Stimulated activated CD8-positive, alpha-beta memory T cell treated with anti-CD3 and anti-CD28 coated beads, Interleukin-15, amount 100 ng/mL, for 4 hours (primary cell): ENCODE results near the gene DROSHA.

Experiments
- DNase-seq, 2 donors: peaks; one replicate each; pipeline ENCODE4 v3.0.0-alpha.2; 2020; ENCODE audit warnings: low read depth in 2 of 2

Gene DROSHA

GRCh38 chr5:31465291-31465690, 66.6 kb downstream of the DROSHA start:
- DNase-seq, result no peak

GRCh38 chr5:31464081-31464480, 67.8 kb downstream of the DROSHA start:
- DNase-seq, result no peak

GRCh38 chr5:31463351-31463750, 68.5 kb downstream of the DROSHA start:
- no peak for DNase-seq

- DNase-seq, result no peak
Measured at GRCh38 chr5:31459594-31459993, 72.3 kb downstream of the DROSHA start.

DNA sequence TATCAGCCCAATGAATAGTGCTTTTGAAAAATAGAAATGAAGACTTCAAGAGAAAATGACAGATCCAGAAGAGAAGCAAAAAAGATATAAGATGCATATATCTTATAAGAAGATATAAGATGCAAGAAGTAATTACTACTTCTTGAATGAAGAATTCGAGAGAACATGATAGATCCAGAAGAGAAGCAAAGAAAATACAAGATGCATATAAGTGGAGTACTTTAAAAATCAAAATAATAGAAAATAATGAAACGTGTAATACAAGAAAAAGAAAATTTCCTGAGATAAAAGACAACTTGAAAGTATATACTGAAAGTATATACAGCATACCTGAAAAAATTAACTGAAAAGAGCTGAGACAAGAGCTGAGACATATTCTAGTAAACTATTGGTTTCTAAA, 76.7 kb downstream of the DROSHA start:
- no peak for DNase-seq

- no peak for DNase-seq
Measured at GRCh38 chr5:31453522-31453921, 78.4 kb downstream of the DROSHA start.

DNA sequence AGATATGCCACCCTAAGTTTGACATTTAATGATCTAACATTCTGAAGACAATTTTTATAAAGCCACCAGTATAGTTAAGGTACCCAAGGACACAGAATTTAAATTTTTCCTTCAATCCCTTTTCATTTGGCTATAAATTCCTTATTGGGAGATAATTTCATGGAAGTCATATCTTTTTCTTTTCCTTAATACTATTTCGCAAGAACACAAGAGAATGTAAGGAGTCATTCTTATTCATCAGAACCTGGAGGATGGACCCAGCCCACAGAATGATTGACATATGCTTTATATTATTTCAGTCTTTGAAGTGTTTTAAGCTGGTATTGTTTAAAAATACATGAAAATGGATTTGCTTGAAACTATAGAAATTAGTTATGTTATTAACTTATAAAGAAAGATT, 79.6 kb downstream of the DROSHA start:
- DNase-seq, result no peak

DNA sequence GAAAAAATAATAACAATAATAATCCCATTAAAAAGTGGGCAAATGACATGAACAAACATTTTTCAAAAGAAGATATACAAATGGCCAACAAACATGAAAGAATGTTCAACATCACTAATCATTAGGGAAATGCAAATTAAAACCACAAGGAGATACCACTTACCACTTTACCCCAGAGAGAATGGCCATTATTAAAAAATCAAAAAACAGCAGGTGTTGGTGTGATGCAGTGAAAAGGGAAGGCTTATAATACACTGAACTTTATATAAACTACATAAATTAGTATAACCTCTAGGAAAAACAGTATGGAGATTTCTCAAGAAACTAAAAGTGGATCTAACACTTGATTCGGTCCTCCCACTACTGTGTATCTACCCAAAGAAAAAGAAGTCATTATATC, 81.9 kb downstream of the DROSHA start:
- DNase-seq, result no peak

DNA sequence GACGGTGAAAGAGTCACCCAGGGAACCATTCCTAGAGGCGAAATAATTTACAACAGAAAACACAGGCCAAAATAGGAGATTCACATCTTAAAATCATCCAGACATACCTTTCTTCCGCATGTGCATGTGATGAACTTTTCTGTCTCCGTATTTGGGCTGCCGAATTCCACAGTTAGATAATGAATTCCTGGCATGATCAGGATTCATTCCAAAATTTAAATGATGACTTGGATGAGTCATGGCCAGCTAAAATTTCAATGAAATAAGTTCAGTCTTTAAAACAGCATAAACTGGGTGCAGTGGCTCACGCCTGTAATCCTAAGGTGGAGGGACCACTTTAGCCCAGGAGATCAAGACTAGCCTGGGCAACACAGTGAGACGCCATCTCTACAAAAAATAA, 82.7 kb downstream of the DROSHA start:
- no peak for DNase-seq

DNA sequence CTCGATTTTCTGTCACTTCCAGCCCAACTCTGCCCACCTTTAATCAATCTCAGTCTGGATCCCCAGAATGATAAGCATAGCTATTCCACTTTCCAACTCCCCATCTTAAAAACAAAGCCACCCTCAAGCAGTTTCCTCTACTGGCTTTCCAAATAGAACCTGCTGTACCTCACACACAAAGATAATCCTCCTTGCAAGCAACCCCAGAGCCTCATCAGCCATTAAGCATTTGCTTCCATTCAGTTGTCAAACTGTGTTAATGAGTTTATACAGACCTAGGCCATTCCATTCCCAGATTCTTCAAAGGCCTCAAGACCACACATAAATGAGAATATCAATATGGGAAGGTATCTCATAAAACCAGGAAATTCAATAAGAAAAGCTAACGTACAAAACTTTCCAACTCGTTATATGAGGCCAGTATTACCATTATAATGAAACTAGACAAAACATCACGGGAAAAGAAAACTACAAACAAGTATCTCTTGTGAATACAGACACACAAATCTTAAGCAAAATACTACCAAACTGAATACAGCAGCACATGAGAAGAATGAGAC, 86.8 kb downstream of the DROSHA start:
- DNase-seq, result no peak

- no peak for DNase-seq
Measured at GRCh38 chr5:31443572-31443971, 88.3 kb downstream of the DROSHA start.

GRCh38 chr5:31442058-31442745, 89.7 kb downstream of the DROSHA start:
- DNase-seq, result no peak

DNA sequence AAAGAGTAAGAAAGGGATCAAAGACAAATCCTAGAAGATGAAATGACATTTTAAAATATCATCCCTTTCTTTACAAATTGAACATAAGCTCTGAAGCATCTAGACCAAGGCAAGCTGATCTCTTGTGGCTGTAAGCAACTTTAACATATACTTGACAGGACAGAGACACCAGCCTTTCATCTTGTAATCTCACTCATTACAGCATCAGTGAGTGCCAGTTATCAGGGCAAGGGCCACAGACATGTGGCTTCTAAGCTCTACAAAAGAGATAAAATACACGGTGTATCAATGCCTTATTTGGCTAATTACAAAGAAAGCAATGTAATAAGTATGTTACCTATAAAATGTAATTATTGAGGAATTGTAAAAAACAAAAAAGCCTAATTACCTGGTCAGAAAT, 95.0 kb downstream of the DROSHA start:
- no peak for DNase-seq

DNA sequence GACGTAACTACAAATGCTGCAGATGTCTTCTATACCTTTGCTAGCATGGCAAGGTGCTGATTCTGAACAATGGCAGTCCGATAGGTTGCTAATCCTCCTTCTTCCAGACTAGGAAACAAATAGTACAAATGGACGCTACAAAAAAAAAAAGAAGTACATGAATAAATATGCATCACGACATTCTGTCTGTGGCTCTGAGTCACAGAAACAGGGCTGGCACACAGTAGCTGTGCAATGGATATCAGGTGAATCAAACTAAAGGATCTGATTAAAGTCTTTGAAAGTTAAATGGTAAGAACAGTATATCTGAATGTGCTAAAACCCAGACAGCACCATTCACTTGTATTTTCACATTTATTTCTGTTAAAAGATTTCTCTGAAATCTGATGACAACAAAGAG, 96.2 kb downstream of the DROSHA start:
- DNase-seq, result no peak

- no peak for DNase-seq
Measured at GRCh38 chr5:31434898-31435297, 97.0 kb downstream of the DROSHA start.

DNA sequence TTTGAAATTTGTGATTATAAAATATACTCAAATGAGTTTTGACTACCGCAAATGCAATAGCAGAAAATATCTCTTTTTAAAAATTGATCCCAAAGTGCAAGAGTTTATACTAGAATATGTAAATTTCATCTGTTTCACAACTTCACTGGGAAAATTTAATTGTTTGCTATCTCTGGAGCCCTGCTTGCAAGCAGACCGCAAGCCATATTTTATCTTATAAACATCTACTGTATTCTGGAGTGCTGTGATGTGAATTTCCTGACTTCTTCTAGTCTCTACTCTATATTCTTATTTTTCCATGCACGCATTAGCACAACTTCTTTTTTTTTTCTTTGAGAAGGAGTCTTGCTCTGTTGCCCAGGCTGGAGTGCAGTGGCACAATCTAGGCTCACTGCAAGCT, 98.7 kb downstream of the DROSHA start:
- no peak for DNase-seq

GRCh38 chr5:31427724-31428309, 104.1 kb downstream of the DROSHA start:
- no peak for DNase-seq

DNA sequence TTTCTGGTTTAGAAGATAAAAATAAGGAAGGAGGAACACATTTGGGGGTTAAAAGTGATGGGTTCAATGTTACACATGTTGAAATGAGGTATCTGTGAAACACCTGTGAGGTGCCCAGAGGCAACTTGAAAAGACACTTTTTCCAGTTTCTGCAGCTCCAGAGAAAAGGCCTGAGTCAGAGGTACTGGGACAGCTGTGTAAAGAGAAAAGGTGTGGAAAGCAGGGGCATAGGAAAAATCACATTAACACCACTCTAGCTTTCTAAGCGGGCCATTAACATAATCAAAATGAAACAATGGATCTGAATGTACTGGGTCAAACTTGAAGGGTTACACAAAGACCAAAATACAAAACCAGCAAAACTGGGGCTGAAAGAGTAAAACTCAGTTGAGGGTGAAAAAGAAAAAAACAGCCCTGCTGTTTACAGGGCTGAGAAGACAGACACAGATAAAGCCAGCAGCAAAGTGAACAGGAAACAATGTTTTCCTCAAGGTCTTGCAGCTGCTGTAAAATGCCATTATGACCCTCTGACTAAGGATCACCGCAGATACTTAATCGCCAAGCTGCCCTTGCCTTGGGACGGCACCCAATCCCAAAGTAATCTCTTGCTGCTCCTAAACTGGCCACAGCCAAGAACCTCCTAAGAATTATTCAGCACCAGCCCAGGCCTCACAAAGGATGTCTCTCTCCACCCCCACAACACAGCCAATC, 104.7 kb downstream of the DROSHA start:
- DNase-seq, result no peak

- DNase-seq, result no peak
Measured at GRCh38 chr5:31421806-31422586, 109.9 kb downstream of the DROSHA start.

- no peak for DNase-seq
Measured at GRCh38 chr5:31417512-31417911, 114.4 kb downstream of the DROSHA start.

DNA sequence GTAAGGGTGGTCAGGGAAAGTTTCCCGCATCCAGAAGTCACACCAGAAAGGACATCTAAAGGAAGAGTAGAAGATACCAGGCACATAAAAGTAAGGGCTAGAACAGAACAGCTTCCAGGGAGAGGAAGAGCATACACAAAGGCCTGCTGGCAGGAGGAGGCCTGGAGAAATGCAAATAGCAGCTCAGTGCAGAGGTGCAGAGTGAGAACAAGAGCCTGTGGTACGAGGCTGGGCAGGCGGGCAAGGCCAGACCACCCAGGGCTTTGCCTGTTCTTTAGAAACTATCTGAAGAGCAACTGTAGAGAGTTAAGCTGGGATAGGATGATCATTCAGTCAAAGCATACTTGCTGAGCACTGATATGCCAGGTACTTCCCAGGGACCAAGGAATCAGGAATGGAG, 115.3 kb downstream of the DROSHA start:
- no peak for DNase-seq

DNA sequence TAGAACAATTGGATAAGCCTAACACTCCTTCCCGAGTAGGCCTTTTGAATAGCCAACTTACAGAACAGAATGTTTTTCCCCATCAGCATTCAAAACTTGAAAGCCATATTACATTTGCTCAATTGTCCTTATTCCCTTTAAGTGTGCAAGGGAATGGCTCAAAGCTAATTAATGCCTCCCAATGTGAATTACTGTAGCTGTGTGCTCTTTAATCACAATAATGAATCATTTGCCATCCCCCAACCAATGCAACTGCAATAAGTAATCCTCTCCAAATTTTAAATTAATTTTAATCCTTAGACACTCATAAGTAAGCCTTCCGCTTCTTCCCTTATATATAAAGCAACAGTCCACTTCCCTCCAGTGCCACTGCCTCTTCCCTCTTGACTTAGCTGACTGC, 115.9 kb downstream of the DROSHA start:
- no peak for DNase-seq
